H9 (cell line): ENCODE data around the gene ARL11. TPM values are rescaled to one million over a fixed set of nuclear protein-coding genes. Genes with fewer than 3 reads are reported as not detected.

Experiments
- DNase-seq: peaks from one replicate; pipeline ENCODE4 v3.0.0-alpha.2; 2017
- H2AFZ ChIP-seq: one replicate; pipeline ENCODE4 v1.6.1; 2013; ENCODE audit warnings: mild to moderate bottlenecking, low read length, control low read depth, moderate library complexity
- H2AK5ac ChIP-seq: 2 replicates; pipeline ENCODE4 v1.6.1; 2013; ENCODE audit warnings: low read length, control low read depth, mixed read lengths; ENCODE audit not compliant: insufficient read length
- H2BK120ac ChIP-seq: one replicate; pipeline ENCODE4 v1.6.1; 2013; ENCODE audit warnings: low read depth, mild to moderate bottlenecking, low read length, control low read depth, inconsistent platforms; ENCODE audit not compliant: poor library complexity, severe bottlenecking
- H2BK12ac ChIP-seq: 2 replicates; pipeline ENCODE4 v1.6.1; 2013; ENCODE audit warnings: low read length, control low read depth, mixed read lengths, low read depth; ENCODE audit not compliant: insufficient read length
- H2BK15ac ChIP-seq: 2 replicates; pipeline ENCODE4 v1.6.1; 2013; ENCODE audit warnings: low read depth, low read length, control low read depth
- H2BK20ac ChIP-seq: one replicate; pipeline ENCODE4 v1.6.1; 2013; ENCODE audit warnings: low read depth, mild to moderate bottlenecking, low read length, control low read depth, inconsistent platforms; ENCODE audit not compliant: poor library complexity, severe bottlenecking
- H2BK5ac ChIP-seq: 2 replicates; pipeline ENCODE4 v1.6.1; 2013; ENCODE audit warnings: low read length, control low read depth, mixed read lengths; ENCODE audit not compliant: insufficient read length
- H3K14ac ChIP-seq: 2 replicates; pipeline ENCODE4 v1.6.1; 2013; ENCODE audit warnings: low read length, control low read depth; ENCODE audit not compliant: insufficient read depth
- H3K18ac ChIP-seq: 2 replicates; pipeline ENCODE4 v1.6.1; 2013; ENCODE audit warnings: low read depth, mild to moderate bottlenecking, mixed read lengths, low read length, control low read depth; ENCODE audit not compliant: insufficient read length
- H3K23ac ChIP-seq: 2 replicates; pipeline ENCODE4 v1.6.1; 2013; ENCODE audit warnings: low read length, control low read depth, mixed read lengths, low read depth; ENCODE audit not compliant: insufficient read length
- H3K23me2 ChIP-seq: 2 replicates; pipeline ENCODE4 v1.6.1; 2013; ENCODE audit warnings: low read depth, mild to moderate bottlenecking, mixed read lengths, low read length, control low read depth; ENCODE audit not compliant: insufficient read length, poor library complexity, severe bottlenecking
- H3K27ac ChIP-seq: 2 replicates; pipeline ENCODE4 v1.5.1; 2013; ENCODE audit warnings: low read length, control low read depth, mixed read lengths, low read depth; ENCODE audit not compliant: insufficient read length
- H3K27me3 ChIP-seq: 2 replicates; pipeline ENCODE4 v1.6.1; 2013; ENCODE audit warnings: low read length, control low read depth, inconsistent platforms; ENCODE audit not compliant: insufficient read depth
- H3K4ac ChIP-seq: 2 replicates; pipeline ENCODE4 v1.6.1; 2013; ENCODE audit warnings: low read depth, mild to moderate bottlenecking, control low read depth, inconsistent platforms, low read length, moderate library complexity
- H3K4me1 ChIP-seq: 2 replicates; pipeline ENCODE4 v1.6.1; 2013; ENCODE audit warnings: low read length, control low read depth, inconsistent platforms; ENCODE audit not compliant: insufficient read depth
- H3K4me2 ChIP-seq: 2 replicates; pipeline ENCODE4 v1.6.1; 2013; ENCODE audit warnings: low read length, control low read depth, mixed read lengths; ENCODE audit not compliant: insufficient read length, insufficient read depth
- H3K56ac ChIP-seq: 2 replicates; pipeline ENCODE4 v1.6.1; 2013; ENCODE audit warnings: low read depth, mild to moderate bottlenecking, mixed read lengths, low read length, control low read depth; ENCODE audit not compliant: insufficient read length
- H3K79me1 ChIP-seq: 2 replicates; pipeline ENCODE4 v1.6.1; 2013; ENCODE audit warnings: low read depth, mild to moderate bottlenecking, moderate library complexity, low read length, control low read depth, inconsistent platforms; ENCODE audit not compliant: insufficient read depth, poor library complexity, severe bottlenecking
- H3K79me2 ChIP-seq: 2 replicates; pipeline ENCODE4 v1.6.1; 2013; ENCODE audit warnings: low read length, control low read depth, inconsistent platforms; ENCODE audit not compliant: insufficient read depth
- H3K9ac ChIP-seq: 2 replicates; pipeline ENCODE4 v1.6.1; 2013; ENCODE audit warnings: low read length, control low read depth, mixed read lengths; ENCODE audit not compliant: insufficient read length; ENCODE audit errors: extremely low read depth
- H3K9me3 ChIP-seq: one replicate; pipeline ENCODE4 v1.6.1; 2013; ENCODE audit warnings: low read depth, low read length, inconsistent platforms; ENCODE audit not compliant: control insufficient read depth
- H3T11ph ChIP-seq: one replicate; pipeline ENCODE4 v1.6.1; 2013; ENCODE audit warnings: mild to moderate bottlenecking, low read length, control low read depth, inconsistent platforms
- H4K20me1 ChIP-seq: one replicate; pipeline ENCODE4 v1.6.1; 2013; ENCODE audit not compliant: control insufficient read depth, insufficient read length, insufficient read depth
- H4K5ac ChIP-seq: 2 replicates; pipeline ENCODE4 v1.6.1; 2013; ENCODE audit warnings: low read depth, mild to moderate bottlenecking, mixed read lengths, low read length, control low read depth; ENCODE audit not compliant: insufficient read length
- H4K8ac ChIP-seq: replicated peaks from 2 replicates; pipeline ENCODE4 v1.6.1; 2013; ENCODE audit warnings: low read length, control low read depth, mixed read lengths, low read depth; ENCODE audit not compliant: insufficient read length
- H4K91ac ChIP-seq: 2 replicates; pipeline ENCODE4 v1.6.1; 2013; ENCODE audit warnings: low read depth, mild to moderate bottlenecking, moderate library complexity, mixed read lengths, low read length, control low read depth; ENCODE audit not compliant: insufficient read length
- H3K27ac Mint-ChIP-seq, 3 experiments: 2 replicates in 2 of 3; 3 replicates in 1 of 3; pipeline ENCODE4 v1.8.0; 2020 to 2021; ENCODE audit warnings: mixed read lengths in 3 of 3, mild to moderate bottlenecking in 1 of 3, moderate library complexity in 1 of 3
- H3K27me3 Mint-ChIP-seq: 2 replicates; pipeline ENCODE4 v1.8.0; 2021; ENCODE audit warnings: low read depth, mild to moderate bottlenecking, moderate library complexity, mixed read lengths
- H3K36me3 Mint-ChIP-seq, 3 experiments: 2 replicates in 2 of 3; 3 replicates in 1 of 3; pipeline ENCODE4 v1.8.0; 2020 to 2021; ENCODE audit warnings: low read depth in 3 of 3, mixed read lengths in 3 of 3; ENCODE audit not compliant: insufficient read depth in 1 of 3
- H3K4me1 Mint-ChIP-seq, 2 experiments: 2 replicates each; pipeline ENCODE4 v1.8.0; 2020; ENCODE audit warnings: mixed read lengths in 2 of 2
- H3K4me3 Mint-ChIP-seq, 2 experiments: 2 replicates in 1 of 2; 3 replicates in 1 of 2; pipeline ENCODE4 v1.8.0; 2020 to 2021; ENCODE audit warnings: mild to moderate bottlenecking in 2 of 2, mixed read lengths in 2 of 2, moderate library complexity in 1 of 2
- H3K9me3 Mint-ChIP-seq, 2 experiments: 2 replicates in 1 of 2; 3 replicates in 1 of 2; pipeline ENCODE4 v1.8.0; 2020; ENCODE audit warnings: mild to moderate bottlenecking in 2 of 2, mixed read lengths in 2 of 2, moderate library complexity in 1 of 2
- CTCF ChIP-seq: fragments of 200-600 bp; sonication (generic); conservative IDR thresholded peaks from 3 replicates; pipeline ENCODE4 v1.8.0; 2021; ENCODE audit warnings: antibody characterized with exemption, mild to moderate bottlenecking
- WGBS: extraction: QIAGEN DNeasy Blood & Tissue Kit; methylation state at CpG from one replicate; pipeline ENCODE4 v1.1.7; 2013; ENCODE audit warnings: missing lambda C conversion rate, low lambda C conversion rate, mixed read lengths; ENCODE audit not compliant: insufficient read length; ENCODE audit errors: extremely low coverage; 5-methylcytosine and 5-hydroxymethylcytosine counted together
- total RNA-seq: library from RNA; stranded (reverse); gene quantifications from 2 replicates; pipeline ENCODE4 v1.2.1, GENCODE V29; 2021

Gene ARL11
- total RNA-seq, 1 experiment from 2014 or later: 0.42 TPM

DNA sequence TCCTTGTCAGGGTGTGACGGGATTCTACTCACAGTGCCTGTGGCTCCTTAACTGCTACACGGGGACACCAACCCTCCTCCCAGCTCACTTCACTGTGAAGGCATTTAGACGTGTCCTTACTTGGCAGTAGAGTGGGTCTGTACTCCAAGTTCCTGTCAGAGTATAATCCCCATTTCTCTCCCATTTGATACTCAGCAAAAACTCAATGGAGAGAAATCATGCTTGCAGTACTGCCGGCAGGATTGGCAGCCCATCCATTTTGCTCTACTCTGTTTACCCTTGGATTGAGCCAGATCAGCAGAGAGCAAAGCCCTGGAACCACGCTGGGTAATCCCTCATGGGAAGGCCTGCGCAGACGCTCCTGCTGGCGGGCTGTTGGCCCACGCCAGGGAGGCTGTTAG is 28.9 kb downstream of the ARL11 start:
- Histone ChIP-seq H3T11ph (no peak overlapping the region), H4K5ac (no peak overlapping the region), H2BK15ac (no peak overlapping the region), H2BK20ac (no peak overlapping the region), H4K91ac (no peak overlapping the region), H3K79me2 (no peaks in the 10 kb centered on the region), H3K79me1 (no peaks in the 10 kb centered on the region), H3K4me1 (no peaks in the 10 kb centered on the region), H3K18ac (no peak overlapping the region), H3K9ac (no peak overlapping the region), H3K4me2 (no peak overlapping the region), H3K23ac (no peak overlapping the region), H2AFZ (no peak overlapping the region), H2BK120ac (no peak overlapping the region), H3K56ac (no peak overlapping the region), H4K8ac (no peak overlapping the region), H3K23me2 (no peaks in the 10 kb centered on the region), H3K27me3 (no peaks in the 10 kb centered on the region), H3K14ac (no peak overlapping the region), H3K9me3 (no peaks in the 10 kb centered on the region), H2BK5ac (no peak overlapping the region), H4K20me1 (no peaks in the 10 kb centered on the region), H2AK5ac (no peak overlapping the region), H3K27ac (no peak overlapping the region), H2BK12ac (no peak overlapping the region), H3K4ac (no peak overlapping the region)
- no peak for DNase-seq
- Mint-ChIP-seq H3K4me1 (peaks cover 6 to 17% of the 10 kb centered on the region in 2 experiments), H3K27ac (0 out of 7 replicates have a peak overlapping the region, but pooled peaks of 1 of the 3 experiments have one; percentile 20), H3K36me3 (peaks cover 14 to 18% (median 17%) of the 10 kb centered on the region in 3 experiments; a peak in 6 of 7 replicates), H3K4me3 (no peak overlapping the region), H3K27me3 (no peaks in the 10 kb centered on the region), H3K9me3 (no peaks in the 10 kb centered on the region)
- TF ChIP-seq CTCF: no peak
- WGBS: no CpG with 5 or more reads among the region's 9 CpGs
